ENCODE results near the gene ARAP1. TPM values are rescaled to one million over a fixed set of nuclear protein-coding genes. Genes with fewer than 3 reads are reported as not detected.

The ARAP1 gene
- total and polyA plus RNA-seq, 2 of the 8 experiments (the other 6 are each of a cell fraction or from before 2014, with no cell fraction given), result 25.7 to 61.6 TPM

DNA sequence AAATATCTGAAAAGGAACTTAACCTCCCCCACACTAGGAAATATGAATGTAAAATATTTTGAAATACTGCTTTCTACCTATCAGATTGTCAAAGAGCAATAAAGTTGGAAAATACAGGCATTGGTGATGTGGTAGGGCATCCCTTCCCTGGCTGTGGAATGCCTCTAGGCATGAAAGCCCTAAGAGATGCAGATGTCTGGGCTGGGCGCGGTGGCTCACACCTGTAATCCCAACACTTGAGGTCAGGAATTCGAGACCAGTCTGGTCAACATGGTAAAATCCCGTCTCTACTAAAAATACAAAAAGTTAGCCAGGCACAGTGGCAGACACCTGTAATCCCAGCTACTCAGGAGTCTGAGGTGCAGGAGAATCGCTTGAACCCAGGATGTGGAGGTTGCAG lies 22.0 kb downstream of the ARAP1 start:
- Histone ChIP-seq H3K9me3 (ENCODE audit: insufficient read depth in 2 of 2, low read depth in 1 of 2, low read length in 1 of 2) (no peaks in the 10 kb centered on the region; a peak in 1 of 4 replicates), H3K56ac (replicated peaks; ENCODE audit: insufficient read length, low read depth, low read length) (no peak overlapping the region), H2BK20ac (ENCODE audit: low read length) (no peak overlapping the region), H3K27ac (ENCODE audit: low read depth, low read length) (no peak overlapping the region), H3K36me3 (ENCODE audit: control insufficient read depth in 2 of 4, insufficient read depth in 4 of 4, low read length in 3 of 4) (peaks cover 0 to 3% (median 1%) of the 10 kb centered on the region in 4 experiments; a peak in 3 of 8 replicates), H3K79me1 (ENCODE audit: low read depth, low read length) (peaks cover 2% of the 10 kb centered on the region; the same call in 1 of the 2 replicates), H4K5ac (ENCODE audit: insufficient read length, low read depth, low read length) (no peak overlapping the region), H2AK5ac (ENCODE audit: low read depth, low read length) (no peak overlapping the region), H2BK12ac (ENCODE audit: low read depth, low read length) (no peak overlapping the region), H3K4me2 (ENCODE audit: insufficient read depth in 1 of 2, low read depth in 2 of 2, low read length in 2 of 2) (no peak overlapping the region), H3K23me2 (ENCODE audit: low read depth, low read length) (no peaks in the 10 kb centered on the region), H2BK5ac (ENCODE audit: low read depth, low read length) (no peak overlapping the region), H3K79me2 (ENCODE audit: control insufficient read depth in 1 of 2, insufficient read depth in 2 of 2, low read length in 2 of 2) (peaks cover 0 to 11% of the 10 kb centered on the region in 2 experiments; a peak in 2 of 4 replicates), H2AFZ (ENCODE audit: low read length) (no peak overlapping the region), H3K4ac (replicated peaks; ENCODE audit: insufficient read length, low read depth, low read length) (no peak overlapping the region), H3K23ac (ENCODE audit: insufficient read length) (no peak overlapping the region), H4K8ac (ENCODE audit: extremely low read depth, insufficient read depth, low read length) (no peak overlapping the region), H3K4me1 (replicated peaks in 1 of 4; ENCODE audit: control insufficient read depth in 3 of 4, insufficient read depth in 4 of 4, low read length in 3 of 4) (no peaks in the 10 kb centered on the region), H3K27me3 (replicated peaks in 1 of 4; ENCODE audit: control insufficient read depth in 3 of 4, extremely low read depth in 1 of 4, insufficient read depth in 3 of 4, low read length in 3 of 4) (no peaks in the 10 kb centered on the region), H2BK15ac (ENCODE audit: low read length) (no peak overlapping the region), H4K20me1 (replicated peaks in 1 of 2; ENCODE audit: control insufficient read depth in 1 of 2, insufficient read depth in 2 of 2, low read length in 2 of 2) (peaks cover 8 to 13% of the 10 kb centered on the region in 2 experiments), H3K14ac (ENCODE audit: insufficient read length) (no peak overlapping the region), H2BK120ac (replicated peaks; ENCODE audit: low read depth, low read length) (no peak overlapping the region), H3K18ac (ENCODE audit: extremely low read depth, low read length) (no peak overlapping the region), H3K4me3 (ENCODE audit: extremely low read depth in 1 of 4, insufficient read depth in 2 of 4, low read depth in 3 of 4, low read length in 4 of 4) (no peak overlapping the region), H4K91ac (replicated peaks; ENCODE audit: insufficient read length, low read length) (no peak overlapping the region), H3K9ac (replicated peaks in 1 of 4; ENCODE audit: extremely low read depth in 1 of 4, low read depth in 3 of 4, low read length in 3 of 4) (no peak overlapping the region)
- TF ChIP-seq CBX5 (IDR thresholded peaks at IDR 0.05; ENCODE audit: low read depth, low read length) (no peak), JUN (IDR thresholded peaks at IDR 0.05; ENCODE audit: low read depth, low read length) (no peak), TEAD4 (IDR thresholded peaks at IDR 0.05; ENCODE audit: low read depth, low read length) (0 out of 2 replicates have a peak, but pooled peaks have one; percentile 4), EZH2 (IDR thresholded peaks at IDR 0.05; ENCODE audit: low read depth, low read length, severe bottlenecking) (no peak), HDAC2 (IDR thresholded peaks at IDR 0.05; ENCODE audit: borderline replicate concordance in 1 of 2, low read depth in 2 of 2, low read length in 2 of 2) (no peak), BACH1 (IDR thresholded peaks at IDR 0.05; ENCODE audit: low read length) (no peak)
- peak; percentile 60 for FAIRE-seq
- ChIA-PET POLR2A (ENCODE audit: partially characterized antibody) (no interaction called here), CTCF (ENCODE audit: partially characterized antibody) (interaction anchor here (0.6 to 3.0 kb wide), 6 partner anchors 13 to 505 kb away, joined by 3 to 22 read pairs (median 3); partner anchors contain the start of gene STARD10)
- 76% methylated on average over 5 of the region's 5 CpGs; no CpG with 5 or more reads in 1 of the 2 experiments for WGBS, 2 experiments (ENCODE audit: extremely low coverage in 1 of 2, insufficient coverage in 1 of 2, insufficient read length in 1 of 2, insufficient replicate concordance in 2 of 2, low coverage in 1 of 2, low lambda C conversion rate in 2 of 2, missing lambda C conversion rate in 1 of 2)
- DNase-seq (ENCODE audit: low read depth in 1 of 2, low spot score in 2 of 2), result no peak

Measured in H1 (cell line).